Dedifferentiated amniotic fluid mesenchymal stem cell (primary cell): ENCODE data around the gene WWTR1.

ENCODE experiments used
- DNase-seq: peaks from one replicate; pipeline ENCODE4 v3.0.0-alpha.2; 2016; ENCODE audit errors: extremely low spot score

WWTR1 gene

DNA sequence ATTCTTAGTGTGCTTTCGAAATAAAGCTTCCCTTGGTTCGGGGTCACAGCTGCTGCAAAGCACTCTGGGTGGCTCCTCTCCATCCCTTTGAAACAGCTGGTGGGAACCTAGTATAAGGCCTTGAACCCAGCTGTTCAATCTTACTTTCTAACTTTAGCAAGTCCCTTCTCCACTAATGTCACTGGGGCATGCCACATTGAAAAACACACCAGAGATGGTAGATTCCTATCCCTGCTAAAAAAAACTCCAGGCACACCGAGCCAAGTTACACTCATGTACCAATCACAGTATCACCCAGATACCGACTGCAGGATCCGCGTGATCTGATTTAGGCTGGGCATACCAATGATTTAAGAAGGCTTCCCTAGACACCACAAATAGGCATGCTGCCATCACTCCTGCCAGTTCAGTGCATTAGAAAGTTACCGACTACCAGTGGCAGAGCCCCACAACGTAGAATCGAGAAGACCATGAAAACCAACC, 65.0 kb downstream of the WWTR1 start:
- no peak for DNase-seq

DNA sequence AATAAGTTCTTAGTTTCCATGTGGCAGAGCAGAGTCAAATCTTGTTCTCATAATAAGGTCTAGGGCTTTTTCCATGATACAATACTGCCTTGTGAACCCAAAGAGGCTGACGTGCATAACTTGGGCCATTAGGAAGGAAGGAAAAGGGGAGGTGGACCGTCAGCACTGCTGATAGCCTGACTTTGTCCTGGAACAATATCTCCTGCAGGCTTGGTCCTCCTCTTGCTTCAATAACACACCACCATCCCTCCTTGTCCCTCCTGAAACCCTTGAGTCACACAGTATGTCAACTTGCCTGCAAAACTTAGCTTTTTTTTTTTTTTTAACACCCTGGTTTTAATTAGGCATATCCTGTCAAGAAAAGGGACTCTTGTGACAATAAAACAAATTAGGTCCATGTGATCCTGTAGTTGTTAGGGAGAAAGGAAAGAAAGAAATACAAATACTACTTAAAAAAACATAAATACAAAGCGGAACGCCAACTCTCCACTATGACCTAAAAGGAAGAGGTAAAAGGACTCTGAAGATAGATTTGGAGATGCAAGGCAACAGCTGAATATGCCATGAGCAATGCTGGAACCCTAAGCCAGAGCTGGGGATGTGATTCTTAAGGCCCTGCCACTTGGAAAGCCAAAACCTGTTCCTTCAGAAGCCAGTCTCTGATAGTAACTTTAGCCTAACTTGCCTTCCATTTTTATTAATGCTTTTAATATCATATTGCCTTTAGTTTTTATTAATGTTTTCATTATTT, 67.0 kb downstream of the WWTR1 start:
- DNase-seq = no peak

DNA sequence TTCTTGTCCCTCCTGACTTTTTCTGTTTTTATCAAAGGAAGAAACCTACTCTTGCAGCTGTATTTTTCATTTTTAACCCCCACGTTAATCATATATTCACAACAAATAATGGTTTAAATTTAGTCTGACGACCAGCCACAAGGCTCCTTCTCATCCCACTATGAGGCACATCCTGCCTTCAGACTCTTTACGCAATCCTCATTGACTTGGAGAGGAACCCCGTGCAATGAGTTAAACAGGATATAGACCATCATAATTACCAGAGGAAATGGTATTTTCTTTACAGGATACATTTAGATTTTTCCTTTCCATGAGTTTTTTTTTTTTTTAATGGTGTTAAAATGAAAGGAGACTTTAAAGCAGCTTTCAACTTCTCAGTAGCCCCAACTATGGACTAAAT, 68.5 kb downstream of the WWTR1 start:
- no peak for DNase-seq

DNA sequence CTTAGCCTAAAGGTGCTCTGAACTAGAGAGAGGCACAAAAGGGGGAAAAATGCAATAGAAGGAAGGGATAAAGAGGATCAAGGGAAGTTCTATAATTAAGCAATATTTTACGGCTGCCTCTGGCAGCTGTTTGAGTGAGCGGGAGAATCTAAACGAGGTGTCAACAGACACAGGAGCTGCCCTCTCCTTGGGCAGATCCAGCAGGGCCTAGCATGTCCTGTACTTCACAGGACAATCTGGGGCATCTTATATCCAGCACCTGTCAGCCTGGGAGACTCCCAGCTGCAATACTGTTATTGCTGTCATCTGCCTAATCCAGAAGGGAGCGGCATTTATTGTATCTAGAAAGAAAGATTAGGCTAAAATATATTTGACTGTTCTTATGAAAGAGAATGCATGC, 68.9 kb downstream of the WWTR1 start:
- DNase-seq = no peak

DNA sequence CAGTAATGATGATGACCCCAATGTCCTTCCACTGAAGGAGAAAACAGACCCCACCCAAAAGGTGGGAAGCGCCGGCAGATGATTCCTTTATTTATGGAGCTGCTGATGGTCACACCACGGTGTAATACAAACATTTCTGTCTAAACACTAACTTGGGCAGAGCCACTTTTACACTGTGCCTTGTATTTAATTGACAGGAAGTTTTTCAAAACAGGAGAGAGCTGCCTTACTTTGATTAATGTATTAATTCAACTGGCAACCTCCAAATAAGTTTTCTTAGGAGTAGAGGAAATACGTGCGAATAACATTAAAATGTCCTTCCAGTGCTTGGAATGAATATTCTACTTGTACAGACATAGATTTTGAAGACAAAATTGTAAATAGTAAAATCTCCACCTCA, 70.4 kb downstream of the WWTR1 start:
- no peak for DNase-seq

DNA sequence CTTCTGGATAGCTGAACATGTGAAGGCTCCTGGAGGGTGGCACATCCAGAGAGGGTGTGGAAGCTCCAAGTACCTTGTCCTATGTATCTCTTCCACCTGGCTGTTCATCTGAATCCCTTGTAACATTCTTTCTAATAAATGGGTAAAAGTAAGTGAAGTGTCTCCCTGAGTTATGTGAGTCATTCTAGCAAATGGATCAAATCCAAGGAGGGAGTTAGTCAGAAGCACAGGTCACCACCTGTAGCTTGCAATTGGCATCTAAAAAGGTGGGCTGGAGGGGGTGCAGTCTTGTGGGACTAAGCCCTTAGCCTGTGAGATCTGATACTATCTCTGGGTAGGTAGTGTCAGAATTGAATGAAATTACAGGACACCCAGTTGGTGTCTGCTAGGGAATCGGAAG, 71.0 kb downstream of the WWTR1 start:
- no peak for DNase-seq

DNA sequence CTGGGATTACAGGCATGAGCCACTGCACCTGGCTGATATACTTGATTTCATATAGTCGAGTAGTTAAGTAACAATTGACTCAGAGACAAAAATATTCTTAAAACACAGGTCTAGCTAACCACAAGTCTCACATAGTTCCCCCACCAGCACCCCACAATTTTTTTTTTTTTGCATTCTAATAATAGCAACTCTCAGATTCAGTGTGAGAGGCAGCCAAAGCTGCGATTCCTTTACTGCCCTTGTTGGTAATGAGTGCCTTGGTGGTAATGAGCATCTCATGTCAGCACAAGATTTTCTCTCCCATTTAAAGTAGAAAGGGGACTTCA, 72.5 kb downstream of the WWTR1 start:
- DNase-seq = no peak

DNA sequence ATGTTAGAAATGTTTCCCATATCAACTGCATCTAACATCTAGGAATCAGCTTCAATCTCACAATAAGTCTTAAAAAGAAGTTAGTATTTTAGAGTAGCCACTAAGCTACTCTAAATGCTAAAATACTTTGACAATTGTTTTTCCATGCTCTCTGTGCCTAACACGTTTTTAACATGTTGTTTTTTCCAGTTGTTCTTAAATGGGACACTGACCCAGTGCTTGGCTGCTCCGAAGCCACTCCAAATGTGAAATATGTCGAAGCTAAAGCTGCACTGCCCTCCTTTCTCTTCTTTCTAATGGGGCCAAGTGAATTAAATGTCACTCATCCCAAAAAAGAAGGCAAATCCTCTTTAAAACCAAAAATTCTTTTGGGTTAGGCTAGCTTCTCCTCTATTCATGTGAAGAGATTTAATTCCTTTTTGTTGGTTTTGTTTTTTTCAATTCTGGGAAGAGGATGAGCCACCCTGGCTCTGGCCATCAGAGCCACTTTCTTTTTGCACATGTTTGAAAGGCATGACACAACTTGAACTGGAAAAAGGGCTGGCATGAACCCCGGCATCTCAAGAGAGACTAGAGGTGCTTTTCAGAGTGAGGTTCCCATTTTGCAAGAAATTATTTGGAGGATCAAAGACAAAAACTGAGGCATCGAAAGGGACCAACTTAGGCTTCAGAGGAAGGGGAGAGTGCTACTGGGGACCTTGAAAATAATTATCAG, 73.7 kb downstream of the WWTR1 start:
- no peak for DNase-seq

DNA sequence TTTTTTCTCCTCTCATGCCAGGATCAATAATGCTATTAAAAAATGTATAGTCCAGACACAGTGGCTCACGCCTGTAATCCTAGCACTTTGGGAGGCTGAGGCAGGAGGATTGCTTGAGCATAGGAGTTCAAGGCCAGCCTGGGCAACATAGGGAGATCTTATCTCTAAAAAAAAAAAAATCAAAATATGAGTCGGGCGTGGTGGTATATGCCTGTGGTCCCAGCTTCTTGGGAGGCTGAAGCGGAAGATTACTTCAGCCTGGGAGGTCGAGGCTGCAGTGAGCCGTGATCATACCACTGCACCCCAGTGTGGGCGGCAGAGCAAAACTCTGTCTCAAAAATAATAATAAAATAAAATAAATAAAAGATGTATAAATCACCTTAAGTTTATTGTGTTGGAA, 75.4 kb downstream of the WWTR1 start:
- DNase-seq = no peak

DNA sequence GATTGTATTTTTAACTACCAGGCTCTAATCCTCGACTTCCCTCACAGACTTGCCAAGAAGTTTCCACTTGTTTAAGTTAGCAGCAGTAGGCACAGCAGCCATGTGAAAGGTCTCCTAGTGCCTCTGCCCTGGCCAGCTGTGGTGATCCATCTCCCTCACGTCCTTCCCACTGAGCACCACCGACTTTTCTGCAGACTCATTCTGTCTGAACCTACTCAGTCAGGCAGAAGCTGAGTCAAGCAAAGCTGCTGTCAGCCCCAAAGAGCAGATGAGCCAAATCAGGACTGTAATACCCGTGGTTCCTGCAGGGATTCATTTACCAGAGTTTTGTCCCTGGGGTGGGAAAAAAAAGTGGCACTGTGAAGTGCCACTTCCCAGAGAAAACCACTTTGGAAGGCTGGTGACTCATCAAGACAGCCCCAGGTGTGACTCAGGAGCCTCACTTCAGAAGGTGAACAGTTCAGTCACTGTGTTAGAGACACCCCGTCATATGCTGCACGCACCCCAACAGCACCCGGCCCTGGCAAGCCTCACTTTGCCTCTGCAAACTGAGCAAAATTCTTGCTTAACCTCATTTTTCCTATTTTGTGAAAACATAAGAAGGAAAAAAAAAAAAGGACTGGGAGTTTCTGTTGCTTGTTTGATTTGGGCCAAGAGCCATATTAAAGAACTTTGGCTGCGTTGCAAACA, 76.0 kb downstream of the WWTR1 start:
- peak; percentile 76 for DNase-seq

DNA sequence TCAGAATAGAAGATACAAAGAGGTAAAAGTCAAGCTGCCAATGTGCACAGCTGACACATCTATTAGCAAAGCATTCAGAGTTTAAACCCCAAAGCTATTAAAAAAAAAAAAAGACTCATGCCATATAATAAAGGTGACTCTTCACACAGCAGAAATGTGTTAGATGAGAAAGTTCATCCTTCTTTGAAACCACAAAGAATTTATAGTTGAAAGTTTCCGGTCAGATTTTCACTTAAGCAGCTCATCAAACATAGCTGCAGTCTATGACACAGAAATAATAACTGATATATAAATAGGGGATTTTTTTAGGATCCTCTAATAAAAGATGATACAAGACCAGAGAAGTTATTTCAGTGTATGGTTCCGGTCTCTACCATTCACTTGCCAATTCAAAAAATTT, 76.6 kb downstream of the WWTR1 start:
- no peak for DNase-seq

DNA sequence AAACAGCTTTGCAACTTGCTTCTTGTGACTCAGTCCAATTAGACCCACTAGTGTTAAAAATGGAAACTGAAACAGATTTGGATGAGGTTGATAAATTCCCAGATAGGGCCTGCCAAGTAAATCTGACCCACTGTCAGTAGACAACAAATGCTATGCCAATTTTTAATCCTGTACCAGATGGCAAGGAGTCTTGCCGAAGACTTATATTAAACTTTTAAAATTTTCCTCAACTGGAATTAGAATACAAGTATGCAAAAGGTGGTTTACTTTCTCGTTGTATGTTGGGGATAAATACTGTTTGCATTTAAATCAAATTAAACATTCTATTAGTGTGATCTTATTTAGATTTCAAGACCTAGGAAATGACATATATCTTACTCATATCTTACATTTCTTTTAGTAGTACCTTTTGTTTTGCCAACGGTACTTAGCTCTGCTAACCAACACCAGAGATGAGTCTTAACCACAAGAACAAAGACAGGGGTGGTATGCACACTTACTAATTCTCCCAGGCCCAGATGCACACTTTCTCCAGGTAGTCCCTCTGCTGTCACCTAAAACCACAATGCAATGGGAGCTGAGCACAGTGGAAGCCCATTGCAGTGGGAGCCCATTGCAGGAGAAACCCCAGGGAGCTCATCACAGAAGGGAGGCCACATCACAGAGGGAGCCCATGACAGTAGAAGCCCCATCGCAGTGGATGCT, 77.8 kb downstream of the WWTR1 start:
- no peak for DNase-seq

DNA sequence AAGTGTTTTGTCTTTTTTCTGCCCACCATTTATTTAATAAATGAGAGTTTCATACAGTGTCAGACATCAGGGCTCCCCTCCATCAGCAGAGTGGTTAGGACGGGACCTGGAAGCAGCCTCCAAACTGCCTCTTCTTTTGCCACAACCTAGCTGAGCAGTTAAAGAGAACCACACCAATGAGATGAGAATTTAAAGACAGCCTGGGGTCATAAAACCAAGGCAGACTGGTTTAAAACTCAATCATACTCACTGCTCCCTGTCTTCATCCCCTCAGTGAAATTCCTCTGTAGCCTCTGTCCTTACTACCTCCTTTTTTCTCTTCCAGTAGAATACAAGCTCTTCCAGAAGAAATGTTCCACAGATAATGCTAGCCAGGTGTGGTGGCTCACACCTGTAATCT, 78.7 kb downstream of the WWTR1 start:
- no peak for DNase-seq

DNA sequence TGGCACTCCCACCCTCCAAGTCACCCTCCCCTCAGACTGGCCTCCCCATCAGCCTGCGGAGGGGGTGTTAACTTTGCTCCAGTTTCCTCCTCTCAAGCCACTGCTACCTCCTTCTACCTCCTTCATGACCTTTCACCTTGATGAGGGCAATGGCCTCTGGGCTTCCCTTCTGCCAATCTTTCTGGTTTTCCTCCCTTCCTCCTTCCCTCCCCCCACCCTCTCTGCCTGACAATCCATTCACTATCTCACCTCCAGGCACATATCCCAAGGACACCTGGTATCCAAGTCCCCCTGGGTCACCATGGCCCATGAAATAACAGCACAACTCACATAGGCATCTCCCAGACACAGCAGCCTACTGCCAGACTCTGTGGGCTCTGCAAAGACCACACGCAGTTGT, 80.0 kb downstream of the WWTR1 start:
- no peak for DNase-seq

DNA sequence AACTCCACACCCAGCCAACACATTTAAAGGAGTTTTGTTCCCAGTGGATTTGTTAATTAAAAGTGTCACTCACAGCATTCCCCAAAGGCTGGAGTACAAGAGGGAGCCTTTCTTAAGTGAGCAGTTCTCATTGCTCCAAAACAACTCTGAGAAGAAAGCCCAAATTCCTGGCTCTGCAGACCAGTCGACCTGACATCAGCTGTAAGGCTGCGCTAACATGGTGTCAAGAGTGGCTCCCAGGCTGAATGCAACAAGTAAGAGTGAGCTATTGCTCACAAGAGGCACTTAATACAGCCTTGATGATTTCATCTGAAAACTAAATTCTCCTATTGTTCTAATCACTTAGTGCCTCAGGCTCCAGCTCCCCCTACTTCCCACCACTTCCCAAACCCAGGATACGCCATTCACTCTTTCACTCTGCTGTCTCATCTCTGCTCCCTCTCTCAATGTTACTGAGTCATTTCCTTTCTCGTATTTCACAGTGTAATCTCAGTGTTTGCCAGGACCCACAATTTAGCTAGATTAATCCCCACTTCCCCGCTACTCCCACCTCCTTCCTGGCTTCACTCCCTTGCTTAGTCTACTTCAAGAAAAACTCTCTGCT, 81.8 kb downstream of the WWTR1 start:
- peak; percentile 95 for DNase-seq

DNA sequence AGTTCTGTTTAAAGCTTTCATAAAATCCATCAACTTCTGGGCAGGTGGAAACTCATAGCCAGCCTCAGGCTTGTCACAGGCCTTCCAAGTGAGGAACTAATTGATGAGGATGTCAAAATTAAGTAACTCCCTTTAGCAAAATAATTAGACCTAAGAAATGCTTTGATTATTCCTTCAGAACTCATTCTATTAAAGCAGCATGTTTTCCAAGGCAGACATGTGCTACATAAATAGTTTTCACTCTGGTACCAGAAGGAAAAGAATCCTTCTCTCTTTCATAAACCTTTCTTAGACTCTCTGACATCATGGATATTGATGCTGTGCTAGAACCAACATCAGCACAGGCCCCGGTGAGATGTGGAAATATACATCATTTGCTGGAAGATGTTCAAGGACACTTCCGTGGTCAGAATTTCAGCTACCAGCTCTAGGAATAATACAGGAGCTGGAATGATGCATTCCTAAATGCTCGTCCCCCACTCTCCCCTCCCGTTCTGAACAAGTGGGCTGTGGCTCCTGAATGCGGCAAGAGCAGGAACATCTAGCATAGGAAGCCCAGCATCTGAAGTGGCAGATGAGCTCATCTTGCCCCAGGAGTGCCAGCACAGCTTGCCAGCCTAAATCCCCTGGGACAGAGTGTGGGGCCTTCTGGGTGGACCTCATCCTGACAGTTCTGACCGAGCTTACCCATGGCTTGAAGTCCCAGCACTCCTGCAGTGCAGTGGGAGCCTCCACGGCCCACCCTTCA, 82.4 kb downstream of the WWTR1 start:
- DNase-seq = peak; percentile 76

DNA sequence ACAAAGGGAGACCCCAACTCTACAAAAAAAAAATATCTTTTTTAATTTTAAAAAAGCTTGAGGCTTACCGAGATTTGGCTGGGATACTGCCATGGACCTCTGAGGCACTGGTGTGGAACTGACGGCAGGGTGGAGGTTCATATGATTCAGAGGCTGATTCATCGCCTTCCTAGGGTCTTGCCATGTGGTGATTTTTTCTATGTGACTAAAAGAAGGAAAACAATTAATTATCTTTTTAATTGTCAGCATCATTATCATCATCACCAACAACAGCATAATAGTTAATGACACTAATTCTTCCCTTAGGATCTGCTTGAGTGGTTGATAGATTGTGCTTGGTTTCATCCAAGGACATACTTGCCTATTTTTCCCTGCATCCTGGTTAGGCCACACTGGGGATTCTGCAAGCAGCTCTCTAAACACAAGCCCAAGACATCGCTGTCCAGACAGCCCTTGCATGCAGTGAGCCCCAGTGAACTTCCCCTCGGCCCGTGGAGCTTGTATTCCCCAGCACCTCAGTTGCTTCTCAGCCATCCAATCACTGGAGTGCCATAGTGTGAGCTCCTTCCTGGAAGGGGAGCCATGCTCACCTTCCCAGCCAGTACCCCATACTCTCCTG, 84.9 kb downstream of the WWTR1 start:
- DNase-seq = no peak

DNA sequence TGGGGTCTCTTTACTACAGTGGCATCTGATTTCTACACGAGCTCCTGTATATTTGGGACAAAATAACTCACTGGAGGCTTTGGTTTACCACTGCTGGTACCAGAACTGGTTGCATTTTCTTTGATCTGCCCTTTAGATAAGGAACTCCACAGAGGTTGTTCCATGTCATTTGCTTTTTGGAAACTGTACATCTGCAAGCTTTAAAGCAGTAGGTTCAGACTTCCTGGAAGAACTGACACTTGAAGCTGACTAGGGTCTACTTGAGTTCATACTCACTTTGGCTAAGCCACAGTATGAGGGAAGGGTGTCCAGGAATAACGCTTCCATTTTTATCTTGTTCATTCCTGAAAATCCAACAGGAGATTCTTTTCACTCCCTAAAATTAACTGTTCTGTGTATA, 86.4 kb downstream of the WWTR1 start:
- DNase-seq = no peak

DNA sequence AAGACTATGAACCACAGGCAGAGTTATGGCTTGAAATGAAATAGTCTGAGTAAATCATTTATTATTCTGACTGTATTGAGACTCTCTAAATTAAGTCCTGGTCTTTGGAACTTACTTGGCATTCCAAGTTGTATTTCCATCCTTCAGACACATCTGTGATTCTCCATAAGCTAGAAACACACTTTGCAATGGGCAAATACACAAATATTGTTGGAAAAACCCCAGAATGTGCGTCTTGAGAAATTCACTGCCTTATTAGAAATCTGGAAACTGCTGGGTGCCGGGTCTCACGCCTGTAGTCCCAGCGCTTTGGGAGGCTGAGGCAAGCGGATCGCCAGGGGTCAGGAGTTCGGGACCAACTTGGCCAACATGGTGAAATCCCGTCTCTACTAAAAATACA, 87.8 kb downstream of the WWTR1 start:
- no peak for DNase-seq

DNA sequence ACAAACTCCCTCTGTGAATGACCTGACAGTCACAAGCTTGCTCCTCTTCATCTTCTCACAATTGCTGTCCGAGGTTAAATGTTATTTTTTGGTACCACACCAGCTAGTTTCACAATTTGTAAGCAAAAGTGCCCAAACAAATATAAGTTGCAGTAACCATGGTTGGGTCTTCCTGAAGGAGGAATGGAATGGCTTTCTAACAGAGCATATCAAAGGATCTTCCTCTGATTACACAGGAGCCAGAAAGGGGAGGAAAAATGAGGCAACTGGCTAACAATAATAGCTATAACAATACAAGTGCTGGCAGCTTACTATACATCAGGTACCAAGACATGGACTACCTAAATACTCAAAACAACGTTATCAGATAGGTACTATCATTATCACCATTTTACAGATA, 90.4 kb downstream of the WWTR1 start:
- DNase-seq = no peak
